Astrocyte of the spinal cord (primary cell): ENCODE results near the gene PLBD2.
A peak's percentile ranks its signal among the peaks of the same experiment; 100 is the strongest.
"Not testable (repeated sequence)": the region's sequence is repeated elsewhere in the genome, so short reads cannot be mapped to it uniquely, and the experiment has no call there.

Experiments
- DNase-seq: peaks from one replicate; pipeline ENCODE4 v3.0.0; 2011; ENCODE audit warnings: low read depth, low spot score
- H3K4me3 ChIP-seq: 2 replicates; pipeline ENCODE4 v1.5.1; 2011; ENCODE audit warnings: low read depth, mild to moderate bottlenecking, low read length, moderate library complexity
- in situ Hi-C: cut with HindIII; loops from 2 replicates; pipeline ENCODE4 v1.10.0; 2017; ENCODE audit warnings: low sequenced_read_pairs
- TF ChIP-seq, protein P1 (sequence below): IDR thresholded peaks from 2 replicates; pipeline ENCODE4 v1.5.1; 2012; ENCODE audit warnings: low read depth, mild to moderate bottlenecking, low read length, inconsistent platforms

The PLBD2 gene

DNA sequence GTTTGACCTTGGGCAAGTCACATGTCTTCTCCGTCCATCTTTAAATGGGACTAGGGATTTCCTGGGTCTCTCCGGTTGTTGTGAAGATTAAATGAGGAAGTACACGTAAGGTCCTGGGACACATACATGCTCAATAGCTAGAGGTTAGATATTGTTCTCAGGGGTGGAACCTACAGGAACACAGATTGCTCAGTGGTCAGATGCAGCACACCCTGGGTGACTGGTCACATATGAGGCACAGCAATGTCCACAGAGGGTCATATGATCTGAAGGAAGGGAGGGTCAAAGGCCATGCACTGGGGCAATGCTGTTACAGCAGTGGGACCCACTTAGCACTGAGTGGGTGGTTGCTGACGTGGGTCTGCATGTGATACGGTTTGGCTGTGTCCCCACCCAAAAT lies 12.0 kb upstream of the PLBD2 start:
- TF ChIP-seq, protein P1, sequence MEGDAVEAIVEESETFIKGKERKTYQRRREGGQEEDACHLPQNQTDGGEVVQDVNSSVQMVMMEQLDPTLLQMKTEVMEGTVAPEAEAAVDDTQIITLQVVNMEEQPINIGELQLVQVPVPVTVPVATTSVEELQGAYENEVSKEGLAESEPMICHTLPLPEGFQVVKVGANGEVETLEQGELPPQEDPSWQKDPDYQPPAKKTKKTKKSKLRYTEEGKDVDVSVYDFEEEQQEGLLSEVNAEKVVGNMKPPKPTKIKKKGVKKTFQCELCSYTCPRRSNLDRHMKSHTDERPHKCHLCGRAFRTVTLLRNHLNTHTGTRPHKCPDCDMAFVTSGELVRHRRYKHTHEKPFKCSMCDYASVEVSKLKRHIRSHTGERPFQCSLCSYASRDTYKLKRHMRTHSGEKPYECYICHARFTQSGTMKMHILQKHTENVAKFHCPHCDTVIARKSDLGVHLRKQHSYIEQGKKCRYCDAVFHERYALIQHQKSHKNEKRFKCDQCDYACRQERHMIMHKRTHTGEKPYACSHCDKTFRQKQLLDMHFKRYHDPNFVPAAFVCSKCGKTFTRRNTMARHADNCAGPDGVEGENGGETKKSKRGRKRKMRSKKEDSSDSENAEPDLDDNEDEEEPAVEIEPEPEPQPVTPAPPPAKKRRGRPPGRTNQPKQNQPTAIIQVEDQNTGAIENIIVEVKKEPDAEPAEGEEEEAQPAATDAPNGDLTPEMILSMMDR: no peak
- no peak overlapping the region for H3K4me3 ChIP-seq
- DNase-seq: no peak
- in situ Hi-C loops: no loop called here

DNA sequence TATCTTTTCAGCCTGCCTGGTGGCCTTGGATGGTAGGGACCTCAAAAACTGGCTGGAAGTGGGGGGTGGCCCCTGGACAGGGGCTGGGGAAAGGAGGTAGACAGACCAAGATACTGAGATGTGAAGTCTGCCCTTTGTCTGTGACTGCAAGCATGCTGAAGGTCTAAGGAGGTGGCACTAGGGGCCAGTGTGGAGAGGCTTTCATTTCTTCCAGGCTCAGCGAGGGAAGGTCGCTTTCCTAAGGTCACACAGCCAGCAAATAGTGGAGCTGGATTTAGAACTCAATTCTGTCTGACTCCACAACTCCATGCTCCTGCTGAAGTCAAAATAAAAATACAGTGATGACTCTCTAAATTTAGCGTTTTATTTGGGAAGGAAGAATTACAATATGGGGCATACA lies 11.3 kb upstream of the PLBD2 start:
- no peak overlapping the region for H3K4me3 ChIP-seq
- DNase-seq: no peak
- in situ Hi-C loops: no loop called here
- TF ChIP-seq, protein P1: peak; percentile 2

DNA sequence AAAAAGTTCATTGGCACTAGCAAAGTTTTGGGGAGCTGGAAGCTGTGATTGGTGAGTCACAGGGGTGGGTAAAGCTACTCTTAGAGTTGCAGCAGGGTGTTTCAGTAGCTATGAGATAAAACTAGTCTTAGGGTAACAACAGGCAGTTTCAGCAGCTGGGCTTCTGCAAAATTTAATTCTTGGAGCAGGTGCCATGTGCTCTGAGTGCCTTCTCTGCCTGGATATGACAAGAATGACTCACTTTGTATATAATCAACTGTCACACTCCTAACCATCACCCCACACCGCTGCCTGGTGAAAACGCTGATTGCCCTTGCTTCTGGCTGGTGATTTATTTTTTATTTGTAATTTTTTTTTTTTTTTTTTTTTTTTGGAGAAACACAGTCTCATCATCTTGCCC lies 10.5 kb upstream of the PLBD2 start:
- no peak for DNase-seq
- no peak overlapping the region for H3K4me3 ChIP-seq
- in situ Hi-C loops: no loop called here
- TF ChIP-seq, protein P1: no peak

DNA sequence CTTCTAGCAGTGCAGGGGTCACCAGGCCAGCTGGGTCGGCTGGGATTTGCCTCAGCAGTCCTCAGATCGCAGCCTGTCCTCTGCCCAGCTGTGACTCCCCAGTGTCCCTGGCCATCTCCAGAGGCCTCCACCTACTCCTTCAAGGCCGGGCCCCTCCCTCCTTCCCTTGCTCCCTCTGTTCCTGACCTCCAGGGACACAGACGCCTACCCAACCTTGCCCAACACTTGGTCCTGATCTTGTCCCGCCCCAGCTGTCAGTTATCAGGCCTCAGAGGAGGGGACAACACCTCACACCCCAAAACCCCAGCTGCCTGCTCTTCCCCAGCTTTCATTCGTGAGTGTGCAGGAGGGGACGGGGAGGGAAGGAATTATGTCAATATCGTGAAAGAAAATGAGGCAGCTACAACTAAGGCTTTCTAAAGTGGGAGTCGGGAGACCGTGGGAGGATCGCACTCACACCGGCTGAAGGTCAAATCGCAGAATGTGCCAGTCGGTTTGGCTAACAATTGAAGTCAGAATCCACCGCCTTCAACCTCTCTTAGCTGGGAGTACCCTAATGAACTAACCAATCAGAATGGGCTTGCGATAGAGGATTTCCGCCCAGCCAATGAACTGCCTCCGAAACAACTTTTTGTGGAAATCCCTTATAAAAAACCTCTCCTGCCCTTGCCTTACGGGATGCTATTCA lies 9.4 kb upstream of the PLBD2 start:
- in situ Hi-C loops: no loop called here
- TF ChIP-seq, protein P1: no peak
- H3K4me3 ChIP-seq: no peak overlapping the region
- no peak for DNase-seq

DNA sequence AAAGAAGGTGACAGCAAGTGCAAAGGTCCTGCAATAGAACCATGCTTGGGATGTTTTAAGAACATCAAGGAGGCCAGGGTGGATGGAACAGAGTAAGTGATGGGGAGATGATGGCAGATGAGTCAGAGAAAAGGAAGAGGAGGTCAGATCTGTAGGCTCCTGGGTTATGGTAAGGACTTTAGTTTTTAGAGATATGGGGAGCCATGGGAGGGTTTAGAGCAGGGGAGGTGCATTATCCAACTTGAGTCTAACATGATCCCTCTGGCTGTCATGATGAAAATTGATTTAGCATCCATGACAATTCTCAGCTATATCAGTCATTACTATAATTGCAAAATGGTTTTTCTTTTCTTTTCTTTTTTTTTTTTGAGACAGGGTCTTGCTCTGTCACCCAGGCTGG lies 7.3 kb upstream of the PLBD2 start:
- TF ChIP-seq, protein P1: no peak
- H3K4me3 ChIP-seq: no peak overlapping the region
- in situ Hi-C loops: no loop called here
- DNase-seq: no peak

DNA sequence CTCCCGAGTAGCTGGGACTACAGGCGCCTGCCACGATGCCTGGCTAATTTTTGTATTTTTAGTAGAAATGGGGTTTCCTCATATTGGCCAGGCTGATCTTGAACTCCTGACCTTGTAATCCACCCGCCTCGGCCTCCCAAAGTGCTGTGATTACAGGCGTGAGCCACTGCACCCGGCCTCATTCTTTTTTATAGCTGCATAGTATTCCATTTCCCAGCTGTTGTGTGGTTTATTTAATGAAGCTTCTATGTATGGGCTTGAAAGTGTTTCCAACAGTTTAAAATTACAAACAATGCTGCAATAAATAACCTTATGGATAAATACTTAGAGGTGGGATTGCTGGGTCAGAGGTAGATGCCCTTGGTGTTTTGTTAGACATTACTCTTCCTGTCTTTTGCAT lies 4.2 kb upstream of the PLBD2 start:
- DNase-seq, H3K4me3 ChIP-seq, in situ Hi-C loops: not testable (repeated sequence)

DNA sequence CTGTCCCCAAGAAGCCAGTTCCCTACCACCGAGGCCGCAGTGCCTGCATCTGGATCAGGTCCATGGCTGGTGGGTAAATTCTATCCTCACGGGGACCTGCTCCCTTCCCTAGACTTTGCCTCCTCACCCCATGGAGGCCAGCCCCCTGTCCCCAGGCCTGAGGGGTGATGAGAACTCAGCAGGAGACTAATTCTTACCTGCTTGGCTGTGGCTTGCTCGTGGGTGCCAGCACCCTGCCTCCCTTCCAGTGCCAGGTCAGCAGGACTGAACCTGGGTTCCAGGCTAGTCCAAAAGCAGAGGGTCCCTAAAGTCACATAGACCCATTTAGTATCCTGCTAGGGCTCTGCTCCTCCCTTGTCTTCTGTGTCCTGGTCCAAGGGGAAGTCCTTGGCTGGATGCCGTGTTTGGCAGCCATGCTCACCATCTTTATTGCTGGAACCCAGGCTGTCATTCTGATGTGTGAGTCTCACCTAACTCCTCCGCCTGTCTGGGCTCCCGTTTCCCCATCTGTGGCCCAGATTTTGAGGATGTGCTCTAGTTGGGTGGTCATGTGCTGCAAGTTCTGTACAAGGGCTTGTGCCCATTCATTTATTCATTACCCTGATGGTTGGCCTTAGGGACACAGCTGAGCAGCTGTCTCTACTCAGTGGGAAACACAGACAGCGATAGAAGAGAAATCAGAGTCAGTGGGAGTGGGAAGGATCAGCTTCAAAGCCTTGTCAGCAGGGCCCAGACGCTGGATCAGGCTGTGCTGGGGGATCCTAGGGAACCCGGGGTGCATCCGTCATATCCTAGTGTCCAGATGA lies 949 bp downstream of the PLBD2 start:
- DNase-seq: no peak
- peak overlapping the region; percentile 88 for H3K4me3 ChIP-seq

More for the DNA sequence above, 949 bp downstream of the PLBD2 start:
- in situ Hi-C loops: no loop called here
- TF ChIP-seq, protein P1: no peak
